K562 (cell line): ENCODE results near the gene IFT52. TPM values are rescaled to one million over a fixed set of nuclear protein-coding genes. Genes with fewer than 3 reads are reported as not detected.

Experiments
- CBFA2T3 ChIP-seq: fragments of 450-650 bp; IDR thresholded peaks from 2 replicates; pipeline ENCODE4 v1.6.1; 2017
- CTBP1 ChIP-seq: fragments of 450-650 bp; IDR thresholded peaks from 2 replicates; pipeline ENCODE4 v1.6.1; 2016; ENCODE audit warnings: borderline replicate concordance
- SIX5 ChIP-seq, 2 experiments: IDR thresholded peaks; 2 replicates each; pipeline ENCODE4 v1.6.1; 2011; ENCODE audit warnings: low read length in 2 of 2, borderline replicate concordance in 1 of 2, low read depth in 1 of 2, mild to moderate bottlenecking in 1 of 2, moderate library complexity in 1 of 2; ENCODE audit not compliant: insufficient read depth in 1 of 2
- SRSF1 ChIP-seq: fragments of 200-400 bp; formaldehyde crosslinking; IDR thresholded peaks from 2 replicates; pipeline ENCODE4 v1.6.1; 2017; ENCODE audit warnings: mild to moderate bottlenecking, low read depth, low read length, moderate library complexity
- polyA plus RNA-seq, 8 experiments: library from polyadenylated mRNA; depleted of rRNA in 4 of 8; stranded (reverse) in 5 of 8; unstranded in 3 of 8; fragments of >200 nt; fragmentation: Nextera tagmentation in 2 of 8; fragmentation: Illumina TruSeq in 1 of 8; extraction: Ambion mirVana in 2 of 8; extraction: Trizol in 1 of 8; gene quantifications; 2 replicates each; pipeline versions ENCODE4 v1.2.1 to v1.2.3, GENCODE V29; 2011 to 2014; ENCODE audit warnings: inconsistent platforms in 1 of 8, missing spikeins in 1 of 8
- total RNA-seq, 7 experiments: library from RNA; depleted of rRNA in 6 of 7; stranded (reverse); fragments of >200 nt in 6 of 7; fragmentation: Illumina TruSeq in 2 of 7; extraction: Trizol in 2 of 7; gene quantifications; 2 replicates each; pipeline versions ENCODE4 v1.2.1 to v1.2.3, GENCODE V29; 2011 to 2021; ENCODE audit warnings: low replicate concordance in 1 of 7
- TF ChIP-seq, protein P1 (sequence below): sonication (generic); formaldehyde crosslinking; IDR thresholded peaks from 2 replicates; pipeline ENCODE4 v1.4.0; 2020; ENCODE audit warnings: mild to moderate bottlenecking, missing genetic modification reagents
- TF ChIP-seq, protein P2 (sequence below): fragments of 250-450 bp; sonication (Bioruptor Pico); IDR thresholded peaks from 2 replicates; pipeline ENCODE4 v1.5.0; 2020; ENCODE audit warnings: mild to moderate bottlenecking, borderline replicate concordance
- TF ChIP-seq, protein P3 (sequence below): fragments of 250-450 bp; sonication (Bioruptor Pico); IDR thresholded peaks from 2 replicates; pipeline ENCODE4 v1.5.1; 2021; ENCODE audit warnings: mild to moderate bottlenecking

The IFT52 gene
- total and polyA plus RNA-seq, 9 of the 15 experiments (the other 6 are each of a cell fraction or from before 2014, with no cell fraction given), result 11.0 to 31.4 (median 20.4) TPM

DNA sequence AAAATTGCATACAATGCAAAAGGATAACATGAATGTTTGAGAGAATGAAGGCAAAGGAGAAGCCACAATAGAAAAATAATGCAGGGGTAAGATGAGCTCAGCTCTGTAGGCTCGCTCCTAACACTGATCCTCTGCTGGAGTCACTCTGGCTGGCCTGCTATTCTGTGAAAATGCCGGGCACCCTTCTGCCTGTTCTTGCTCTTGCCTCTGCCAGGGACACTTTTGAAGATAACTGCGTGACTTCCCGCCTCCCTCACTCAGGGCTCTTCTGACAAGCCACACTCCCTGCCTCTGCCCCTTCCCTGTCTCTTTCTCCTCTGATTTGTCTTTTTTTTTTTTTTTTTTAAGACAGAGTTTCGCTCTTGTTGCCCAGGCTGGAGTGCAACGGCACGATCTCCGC, 40.9 kb downstream of the IFT52 start (continued):
- TF ChIP-seq, protein P1, sequence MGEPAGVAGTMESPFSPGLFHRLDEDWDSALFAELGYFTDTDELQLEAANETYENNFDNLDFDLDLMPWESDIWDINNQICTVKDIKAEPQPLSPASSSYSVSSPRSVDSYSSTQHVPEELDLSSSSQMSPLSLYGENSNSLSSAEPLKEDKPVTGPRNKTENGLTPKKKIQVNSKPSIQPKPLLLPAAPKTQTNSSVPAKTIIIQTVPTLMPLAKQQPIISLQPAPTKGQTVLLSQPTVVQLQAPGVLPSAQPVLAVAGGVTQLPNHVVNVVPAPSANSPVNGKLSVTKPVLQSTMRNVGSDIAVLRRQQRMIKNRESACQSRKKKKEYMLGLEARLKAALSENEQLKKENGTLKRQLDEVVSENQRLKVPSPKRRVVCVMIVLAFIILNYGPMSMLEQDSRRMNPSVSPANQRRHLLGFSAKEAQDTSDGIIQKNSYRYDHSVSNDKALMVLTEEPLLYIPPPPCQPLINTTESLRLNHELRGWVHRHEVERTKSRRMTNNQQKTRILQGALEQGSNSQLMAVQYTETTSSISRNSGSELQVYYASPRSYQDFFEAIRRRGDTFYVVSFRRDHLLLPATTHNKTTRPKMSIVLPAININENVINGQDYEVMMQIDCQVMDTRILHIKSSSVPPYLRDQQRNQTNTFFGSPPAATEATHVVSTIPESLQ, result no peak
- TF ChIP-seq CBFA2T3 (no peak), SRSF1 (no peak), SIX5 (IDR thresholded peaks at IDR 0.05; ENCODE audit: borderline replicate concordance in 1 of 2, insufficient read depth in 1 of 2, low read depth in 1 of 2, low read length in 2 of 2) (no peak), CTBP1 (no peak)
- TF ChIP-seq, protein P2, sequence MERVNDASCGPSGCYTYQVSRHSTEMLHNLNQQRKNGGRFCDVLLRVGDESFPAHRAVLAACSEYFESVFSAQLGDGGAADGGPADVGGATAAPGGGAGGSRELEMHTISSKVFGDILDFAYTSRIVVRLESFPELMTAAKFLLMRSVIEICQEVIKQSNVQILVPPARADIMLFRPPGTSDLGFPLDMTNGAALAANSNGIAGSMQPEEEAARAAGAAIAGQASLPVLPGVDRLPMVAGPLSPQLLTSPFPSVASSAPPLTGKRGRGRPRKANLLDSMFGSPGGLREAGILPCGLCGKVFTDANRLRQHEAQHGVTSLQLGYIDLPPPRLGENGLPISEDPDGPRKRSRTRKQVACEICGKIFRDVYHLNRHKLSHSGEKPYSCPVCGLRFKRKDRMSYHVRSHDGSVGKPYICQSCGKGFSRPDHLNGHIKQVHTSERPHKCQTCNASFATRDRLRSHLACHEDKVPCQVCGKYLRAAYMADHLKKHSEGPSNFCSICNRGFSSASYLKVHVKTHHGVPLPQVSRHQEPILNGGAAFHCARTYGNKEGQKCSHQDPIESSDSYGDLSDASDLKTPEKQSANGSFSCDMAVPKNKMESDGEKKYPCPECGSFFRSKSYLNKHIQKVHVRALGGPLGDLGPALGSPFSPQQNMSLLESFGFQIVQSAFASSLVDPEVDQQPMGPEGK (CRISPR knock-in tag), result no peak
- TF ChIP-seq, protein P3, sequence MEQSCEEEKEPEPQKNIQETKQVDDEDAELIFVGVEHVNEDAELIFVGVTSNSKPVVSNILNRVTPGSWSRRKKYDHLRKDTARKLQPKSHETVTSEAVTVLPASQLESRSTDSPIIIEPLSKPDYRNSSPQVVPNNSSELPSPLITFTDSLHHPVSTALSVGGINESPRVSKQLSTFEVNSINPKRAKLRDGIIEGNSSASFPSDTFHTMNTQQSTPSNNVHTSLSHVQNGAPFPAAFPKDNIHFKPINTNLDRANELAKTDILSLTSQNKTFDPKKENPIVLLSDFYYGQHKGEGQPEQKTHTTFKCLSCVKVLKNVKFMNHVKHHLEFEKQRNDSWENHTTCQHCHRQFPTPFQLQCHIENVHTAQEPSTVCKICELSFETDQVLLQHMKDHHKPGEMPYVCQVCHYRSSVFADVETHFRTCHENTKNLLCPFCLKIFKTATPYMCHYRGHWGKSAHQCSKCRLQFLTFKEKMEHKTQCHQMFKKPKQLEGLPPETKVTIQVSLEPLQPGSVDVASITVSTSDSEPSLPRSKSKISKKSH (CRISPR knock-in tag), result no peak
